WTC11 (cell line): ENCODE data around the gene TMEM158. TPM values are rescaled to one million over a fixed set of nuclear protein-coding genes. Genes with fewer than 3 reads are reported as not detected.

Source experiments
- ATAC-seq: fragments of 200-7000 bp; cut with Tn5 transposase; 2 replicates; pipeline ENCODE4 v1.10.0; 2021; ENCODE audit warnings: mild to moderate bottlenecking, moderate library complexity
- CTCF ChIA-PET: fragments of 300-600 bp; sonication (Branson Sonifier 250); formaldehyde crosslinking; loops from one replicate; lab custom pipeline; 2021; ENCODE audit warnings: antibody characterized with exemption; lab: Charles Lee
- POLR2A ChIA-PET: fragments of 350-600 bp; sonication (Branson Sonifier 250); formaldehyde crosslinking; loops from one replicate; lab custom pipeline; 2021; ENCODE audit warnings: antibody characterized with exemption; lab: Charles Lee
- DNase-seq: peaks from one replicate; pipeline ENCODE4 v3.0.0; 2021; ENCODE audit warnings: low spot score
- H3K27ac Mint-ChIP-seq: 2 replicates; pipeline ENCODE4 v1.8.0; 2021; ENCODE audit warnings: mixed read lengths
- H3K27me3 Mint-ChIP-seq: 2 replicates; pipeline ENCODE4 v1.8.0; 2021; ENCODE audit warnings: low read depth, mild to moderate bottlenecking, moderate library complexity, mixed read lengths
- H3K36me3 Mint-ChIP-seq: 2 replicates; pipeline ENCODE4 v1.8.0; 2021; ENCODE audit warnings: mixed read lengths
- H3K4me1 Mint-ChIP-seq: 2 replicates; pipeline ENCODE4 v1.8.0; 2022; ENCODE audit warnings: mixed read lengths
- H3K4me3 Mint-ChIP-seq: 2 replicates; pipeline ENCODE4 v1.8.0; 2021; ENCODE audit warnings: mild to moderate bottlenecking, moderate library complexity, mixed read lengths
- H3K9me3 Mint-ChIP-seq: 2 replicates; pipeline ENCODE4 v1.8.0; 2021; ENCODE audit warnings: mixed read lengths
- ETV6 ChIP-seq: sonication (generic); formaldehyde crosslinking; IDR thresholded peaks from 2 replicates; pipeline ENCODE4 v1.8.1; 2022; ENCODE audit warnings: mild to moderate bottlenecking, missing genetic modification reagents
- FOXJ3 ChIP-seq: sonication (generic); formaldehyde crosslinking; IDR thresholded peaks from 2 replicates; pipeline ENCODE4 v1.9.0; 2021; ENCODE audit warnings: missing genetic modification reagents, mild to moderate bottlenecking, borderline replicate concordance
- FOXP1 ChIP-seq: sonication (generic); formaldehyde crosslinking; IDR thresholded peaks from 2 replicates; pipeline ENCODE4 v1.8.0; 2022; ENCODE audit warnings: missing genetic modification reagents, mild to moderate bottlenecking, moderate library complexity, borderline replicate concordance
- GRHL2 ChIP-seq: fragments of 250-450 bp; sonication (Bioruptor Pico); IDR thresholded peaks from 2 replicates; pipeline ENCODE4 v1.8.0; 2022; ENCODE audit warnings: mild to moderate bottlenecking, moderate library complexity; ENCODE audit not compliant: insufficient replicate concordance, severe bottlenecking
- GTF2I ChIP-seq: fragments of 250-450 bp; sonication (Bioruptor Pico); conservative IDR thresholded peaks from 2 replicates; pipeline ENCODE4 v1.4.0; 2021; ENCODE audit warnings: mild to moderate bottlenecking
- HMGA2 ChIP-seq: fragments of 250-450 bp; sonication (Bioruptor Pico); IDR thresholded peaks from 2 replicates; pipeline ENCODE4 v1.4.0; 2021; ENCODE audit warnings: mild to moderate bottlenecking, moderate library complexity
- IRF2 ChIP-seq: sonication (generic); formaldehyde crosslinking; IDR thresholded peaks from 2 replicates; pipeline ENCODE4 v1.8.0; 2022; ENCODE audit warnings: low read depth, missing genetic modification reagents, borderline replicate concordance
- JAZF1 ChIP-seq: fragments of 250-450 bp; sonication (Bioruptor Pico); IDR thresholded peaks from 2 replicates; pipeline ENCODE4 v1.9.0; 2021; ENCODE audit warnings: moderate library complexity, mild to moderate bottlenecking, inconsistent platforms
- MYBL2 ChIP-seq: sonication (generic); formaldehyde crosslinking; IDR thresholded peaks from 2 replicates; pipeline ENCODE4 v1.8.1; 2023; ENCODE audit warnings: mild to moderate bottlenecking, moderate library complexity, missing genetic modification reagents
- NR2C2 ChIP-seq: sonication (generic); formaldehyde crosslinking; IDR thresholded peaks from 2 replicates; pipeline ENCODE4 v1.8.0; 2022; ENCODE audit warnings: mild to moderate bottlenecking, missing genetic modification reagents
- SMAD4 ChIP-seq: sonication (generic); formaldehyde crosslinking; IDR thresholded peaks from 2 replicates; pipeline ENCODE4 v1.8.0; 2022; ENCODE audit warnings: mild to moderate bottlenecking, missing genetic modification reagents
- ZNF138 ChIP-seq: sonication (generic); formaldehyde crosslinking; conservative IDR thresholded peaks from 2 replicates; pipeline ENCODE4 v1.8.1; 2022; ENCODE audit warnings: mild to moderate bottlenecking, moderate library complexity, missing genetic modification reagents
- ZNF263 ChIP-seq: sonication (generic); formaldehyde crosslinking; IDR thresholded peaks from 2 replicates; pipeline ENCODE4 v1.8.1; 2022; ENCODE audit warnings: low read depth, mild to moderate bottlenecking, moderate library complexity, missing genetic modification reagents
- ZNF423 ChIP-seq: fragments of 250-450 bp; sonication (Bioruptor Pico); IDR thresholded peaks from 2 replicates; pipeline ENCODE4 v2.1.2; 2022; ENCODE audit warnings: mild to moderate bottlenecking, moderate library complexity
- total RNA-seq: library from RNA; stranded (reverse); gene quantifications from 3 replicates; pipeline ENCODE4 v1.2.3, GENCODE V29; 2021
- TF ChIP-seq, protein P1 (sequence below): sonication (generic); formaldehyde crosslinking; IDR thresholded peaks from 2 replicates; pipeline ENCODE4 v1.8.0; 2022; ENCODE audit warnings: mild to moderate bottlenecking, missing genetic modification reagents
- TF ChIP-seq, protein P2 (sequence below): sonication (generic); formaldehyde crosslinking; IDR thresholded peaks from 2 replicates; pipeline ENCODE4 v1.8.1; 2023; ENCODE audit warnings: mild to moderate bottlenecking, missing genetic modification reagents
- TF ChIP-seq, protein P3 (sequence below): sonication (generic); formaldehyde crosslinking; IDR thresholded peaks from 2 replicates; pipeline ENCODE4 v1.8.1; 2023; ENCODE audit warnings: mild to moderate bottlenecking, missing genetic modification reagents, moderate library complexity
- TF ChIP-seq, protein P4 (sequence below): sonication (generic); formaldehyde crosslinking; IDR thresholded peaks from 2 replicates; pipeline ENCODE4 v1.8.0; 2022; ENCODE audit warnings: mild to moderate bottlenecking, missing genetic modification reagents
- TF ChIP-seq, protein P5 (sequence below): sonication (generic); formaldehyde crosslinking; conservative IDR thresholded peaks from 2 replicates; pipeline ENCODE4 v1.8.1; 2023; ENCODE audit warnings: mild to moderate bottlenecking, low read depth, missing genetic modification reagents, moderate library complexity
- TF ChIP-seq, protein P6 (sequence below): sonication (generic); formaldehyde crosslinking; IDR thresholded peaks from 2 replicates; pipeline ENCODE4 v1.8.0; 2022; ENCODE audit warnings: mild to moderate bottlenecking, missing genetic modification reagents
- TF ChIP-seq, protein P7 (sequence below): sonication (generic); formaldehyde crosslinking; IDR thresholded peaks from 2 replicates; pipeline ENCODE4 v1.8.0; 2022; ENCODE audit warnings: mild to moderate bottlenecking, missing genetic modification reagents

The TMEM158 gene
- total RNA-seq, 1 experiment from 2014 or later: 17.9 TPM

DNA sequence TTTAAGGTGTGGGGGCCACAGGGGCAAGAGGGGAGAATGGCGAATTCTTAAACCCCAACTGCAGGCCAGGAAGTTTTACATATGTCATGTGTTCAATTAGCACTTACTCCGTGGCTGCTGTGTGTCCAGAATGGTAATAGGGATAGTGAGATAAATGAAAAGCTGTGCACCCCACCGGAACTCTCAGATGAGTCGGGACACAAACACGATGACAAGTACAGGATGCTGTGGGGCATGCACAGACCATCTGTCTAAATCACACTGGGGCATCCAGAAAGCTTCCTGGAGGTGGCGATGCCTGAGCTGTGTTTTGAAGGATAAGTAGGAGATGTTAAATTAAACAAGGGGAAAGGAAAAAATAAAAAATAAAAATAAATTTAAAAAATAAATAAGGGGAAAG lies 18.3 kb upstream of the TMEM158 start (continued):
- TF ChIP-seq, protein P1, sequence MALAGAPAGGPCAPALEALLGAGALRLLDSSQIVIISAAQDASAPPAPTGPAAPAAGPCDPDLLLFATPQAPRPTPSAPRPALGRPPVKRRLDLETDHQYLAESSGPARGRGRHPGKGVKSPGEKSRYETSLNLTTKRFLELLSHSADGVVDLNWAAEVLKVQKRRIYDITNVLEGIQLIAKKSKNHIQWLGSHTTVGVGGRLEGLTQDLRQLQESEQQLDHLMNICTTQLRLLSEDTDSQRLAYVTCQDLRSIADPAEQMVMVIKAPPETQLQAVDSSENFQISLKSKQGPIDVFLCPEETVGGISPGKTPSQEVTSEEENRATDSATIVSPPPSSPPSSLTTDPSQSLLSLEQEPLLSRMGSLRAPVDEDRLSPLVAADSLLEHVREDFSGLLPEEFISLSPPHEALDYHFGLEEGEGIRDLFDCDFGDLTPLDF (CRISPR knock-in tag): no peak
- TF ChIP-seq ZNF138 (CRISPR knock-in tag) (no peak), FOXP1 (CRISPR knock-in tag) (no peak), ZNF263 (CRISPR knock-in tag) (no peak), NR2C2 (CRISPR knock-in tag) (no peak)
- TF ChIP-seq, protein P2, sequence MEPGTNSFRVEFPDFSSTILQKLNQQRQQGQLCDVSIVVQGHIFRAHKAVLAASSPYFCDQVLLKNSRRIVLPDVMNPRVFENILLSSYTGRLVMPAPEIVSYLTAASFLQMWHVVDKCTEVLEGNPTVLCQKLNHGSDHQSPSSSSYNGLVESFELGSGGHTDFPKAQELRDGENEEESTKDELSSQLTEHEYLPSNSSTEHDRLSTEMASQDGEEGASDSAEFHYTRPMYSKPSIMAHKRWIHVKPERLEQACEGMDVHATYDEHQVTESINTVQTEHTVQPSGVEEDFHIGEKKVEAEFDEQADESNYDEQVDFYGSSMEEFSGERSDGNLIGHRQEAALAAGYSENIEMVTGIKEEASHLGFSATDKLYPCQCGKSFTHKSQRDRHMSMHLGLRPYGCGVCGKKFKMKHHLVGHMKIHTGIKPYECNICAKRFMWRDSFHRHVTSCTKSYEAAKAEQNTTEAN: no peak

DNA sequence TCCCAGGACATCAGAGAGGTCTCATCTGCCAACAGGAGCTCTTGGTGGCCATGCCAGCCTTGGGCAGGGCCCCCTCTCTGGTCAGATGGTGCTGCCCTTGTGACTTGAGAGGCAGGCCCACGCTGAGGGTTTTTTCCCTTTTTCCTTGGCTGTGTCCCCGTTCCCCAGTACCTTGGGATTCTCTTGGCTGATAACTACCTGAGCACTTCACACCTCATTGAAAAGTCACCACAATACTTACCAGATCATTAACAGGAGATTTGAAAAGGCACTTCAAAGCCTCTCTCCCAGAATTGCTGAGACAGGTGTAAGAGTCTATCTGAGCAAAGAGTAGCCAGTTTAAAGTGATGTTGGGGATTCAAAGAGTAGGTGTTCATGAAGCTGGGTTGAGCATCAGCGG lies 15.1 kb upstream of the TMEM158 start:
- ATAC-seq: no peak
- H3K36me3 Mint-ChIP-seq: no peaks in the 10 kb centered on the region
- ChIA-PET CTCF (interaction anchor here (0.6 kb wide), 1 partner anchor 306 kb away, joined by 3 read pairs; no protein-coding TSS in a partner anchor), POLR2A (no interaction called here)
- H3K27me3 Mint-ChIP-seq: no peaks in the 10 kb centered on the region
- no peak for DNase-seq
- H3K4me3 Mint-ChIP-seq: no peak overlapping the region
- H3K27ac Mint-ChIP-seq: no peak overlapping the region
- H3K4me1 Mint-ChIP-seq: peaks cover 7% of the 10 kb centered on the region
- TF ChIP-seq ZNF423 (CRISPR knock-in tag) (no peak), NR2C2 (CRISPR knock-in tag) (no peak)
- TF ChIP-seq, protein P3, sequence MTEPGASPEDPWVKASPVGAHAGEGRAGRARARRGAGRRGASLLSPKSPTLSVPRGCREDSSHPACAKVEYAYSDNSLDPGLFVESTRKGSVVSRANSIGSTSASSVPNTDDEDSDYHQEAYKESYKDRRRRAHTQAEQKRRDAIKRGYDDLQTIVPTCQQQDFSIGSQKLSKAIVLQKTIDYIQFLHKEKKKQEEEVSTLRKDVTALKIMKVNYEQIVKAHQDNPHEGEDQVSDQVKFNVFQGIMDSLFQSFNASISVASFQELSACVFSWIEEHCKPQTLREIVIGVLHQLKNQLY (CRISPR knock-in tag): no peak
- TF ChIP-seq, protein P4, sequence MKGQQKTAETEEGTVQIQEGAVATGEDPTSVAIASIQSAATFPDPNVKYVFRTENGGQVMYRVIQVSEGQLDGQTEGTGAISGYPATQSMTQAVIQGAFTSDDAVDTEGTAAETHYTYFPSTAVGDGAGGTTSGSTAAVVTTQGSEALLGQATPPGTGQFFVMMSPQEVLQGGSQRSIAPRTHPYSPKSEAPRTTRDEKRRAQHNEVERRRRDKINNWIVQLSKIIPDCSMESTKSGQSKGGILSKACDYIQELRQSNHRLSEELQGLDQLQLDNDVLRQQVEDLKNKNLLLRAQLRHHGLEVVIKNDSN (CRISPR knock-in tag): no peak
- peaks cover 8% of the 10 kb centered on the region for H3K9me3 Mint-ChIP-seq

DNA sequence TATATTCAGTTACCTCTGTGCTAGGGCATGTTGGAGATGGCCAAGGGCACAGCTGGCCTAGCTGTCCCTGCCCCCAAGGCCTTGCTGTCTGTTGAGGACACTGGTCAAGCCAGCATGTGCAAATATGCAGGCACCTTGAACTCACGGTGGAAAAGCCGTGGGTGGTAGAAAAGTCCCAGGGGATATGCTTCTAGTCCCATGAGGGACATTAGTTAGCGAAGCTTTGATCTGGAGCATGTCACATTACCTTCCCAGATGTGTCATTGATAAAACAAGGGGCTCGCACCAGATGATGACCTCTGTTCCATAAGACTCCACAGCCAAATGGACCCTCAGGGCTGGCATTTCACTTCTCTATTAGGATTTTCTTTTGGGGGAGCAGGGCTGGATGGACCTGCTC lies 14.2 kb upstream of the TMEM158 start:
- H3K4me3 Mint-ChIP-seq: no peak overlapping the region
- POLR2A ChIA-PET: no interaction called here
- H3K9me3 Mint-ChIP-seq: peaks cover 16% of the 10 kb centered on the region
- peaks cover 7% of the 10 kb centered on the region for H3K4me1 Mint-ChIP-seq
- CTCF ChIA-PET: no interaction called here
- H3K27ac Mint-ChIP-seq: no peak overlapping the region
- TF ChIP-seq, protein P4 (CRISPR knock-in tag): no peak
- TF ChIP-seq FOXJ3 (no peak), GTF2I (CRISPR knock-in tag) (no peak), HMGA2 (CRISPR knock-in tag) (no peak)
- no peaks in the 10 kb centered on the region for H3K27me3 Mint-ChIP-seq
- ATAC-seq (no peak), DNase-seq (no peak)
- no peaks in the 10 kb centered on the region; the same call in 1 of the 2 replicates for H3K36me3 Mint-ChIP-seq

DNA sequence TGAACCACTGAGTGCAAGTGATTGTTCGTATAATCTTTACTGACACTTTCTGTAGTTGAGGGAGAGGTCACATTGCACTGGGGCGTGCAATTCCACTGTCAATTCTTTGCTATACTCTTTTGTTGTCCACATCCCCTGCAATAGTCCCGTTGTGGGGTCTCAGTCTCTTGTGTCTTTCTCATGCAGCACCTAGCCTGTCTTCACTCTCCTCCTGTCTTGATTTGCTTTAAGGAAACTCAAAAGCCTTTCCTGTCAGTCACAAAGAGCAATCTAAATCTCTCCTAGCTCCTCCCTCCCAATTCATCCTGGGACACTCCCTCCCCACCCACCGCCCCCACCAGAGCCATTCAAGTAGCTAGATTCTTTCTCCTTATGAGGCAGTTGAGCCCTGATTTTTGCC lies 13.2 kb upstream of the TMEM158 start:
- Mint-ChIP-seq H3K4me1 (peaks cover 7% of the 10 kb centered on the region), H3K27me3 (no peaks in the 10 kb centered on the region), H3K4me3 (no peak overlapping the region), H3K36me3 (no peaks in the 10 kb centered on the region; the same call in 1 of the 2 replicates), H3K9me3 (peaks cover 19% of the 10 kb centered on the region), H3K27ac (no peak overlapping the region)
- no peak for ATAC-seq
- DNase-seq: no peak
- ChIA-PET POLR2A (no interaction called here), CTCF (interaction anchor here (0.6 kb wide), 1 partner anchor 522 kb away, joined by 3 read pairs; no protein-coding TSS in a partner anchor)
- TF ChIP-seq ZNF263 (CRISPR knock-in tag) (no peak), ETV6 (no peak), IRF2 (CRISPR knock-in tag) (no peak), GRHL2 (CRISPR knock-in tag) (no peak), SMAD4 (CRISPR knock-in tag) (no peak), MYBL2 (CRISPR knock-in tag) (no peak), JAZF1 (no peak)
- TF ChIP-seq, protein P5, sequence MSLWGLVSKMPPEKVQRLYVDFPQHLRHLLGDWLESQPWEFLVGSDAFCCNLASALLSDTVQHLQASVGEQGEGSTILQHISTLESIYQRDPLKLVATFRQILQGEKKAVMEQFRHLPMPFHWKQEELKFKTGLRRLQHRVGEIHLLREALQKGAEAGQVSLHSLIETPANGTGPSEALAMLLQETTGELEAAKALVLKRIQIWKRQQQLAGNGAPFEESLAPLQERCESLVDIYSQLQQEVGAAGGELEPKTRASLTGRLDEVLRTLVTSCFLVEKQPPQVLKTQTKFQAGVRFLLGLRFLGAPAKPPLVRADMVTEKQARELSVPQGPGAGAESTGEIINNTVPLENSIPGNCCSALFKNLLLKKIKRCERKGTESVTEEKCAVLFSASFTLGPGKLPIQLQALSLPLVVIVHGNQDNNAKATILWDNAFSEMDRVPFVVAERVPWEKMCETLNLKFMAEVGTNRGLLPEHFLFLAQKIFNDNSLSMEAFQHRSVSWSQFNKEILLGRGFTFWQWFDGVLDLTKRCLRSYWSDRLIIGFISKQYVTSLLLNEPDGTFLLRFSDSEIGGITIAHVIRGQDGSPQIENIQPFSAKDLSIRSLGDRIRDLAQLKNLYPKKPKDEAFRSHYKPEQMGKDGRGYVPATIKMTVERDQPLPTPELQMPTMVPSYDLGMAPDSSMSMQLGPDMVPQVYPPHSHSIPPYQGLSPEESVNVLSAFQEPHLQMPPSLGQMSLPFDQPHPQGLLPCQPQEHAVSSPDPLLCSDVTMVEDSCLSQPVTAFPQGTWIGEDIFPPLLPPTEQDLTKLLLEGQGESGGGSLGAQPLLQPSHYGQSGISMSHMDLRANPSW (CRISPR knock-in tag): no peak
- TF ChIP-seq, protein P6, sequence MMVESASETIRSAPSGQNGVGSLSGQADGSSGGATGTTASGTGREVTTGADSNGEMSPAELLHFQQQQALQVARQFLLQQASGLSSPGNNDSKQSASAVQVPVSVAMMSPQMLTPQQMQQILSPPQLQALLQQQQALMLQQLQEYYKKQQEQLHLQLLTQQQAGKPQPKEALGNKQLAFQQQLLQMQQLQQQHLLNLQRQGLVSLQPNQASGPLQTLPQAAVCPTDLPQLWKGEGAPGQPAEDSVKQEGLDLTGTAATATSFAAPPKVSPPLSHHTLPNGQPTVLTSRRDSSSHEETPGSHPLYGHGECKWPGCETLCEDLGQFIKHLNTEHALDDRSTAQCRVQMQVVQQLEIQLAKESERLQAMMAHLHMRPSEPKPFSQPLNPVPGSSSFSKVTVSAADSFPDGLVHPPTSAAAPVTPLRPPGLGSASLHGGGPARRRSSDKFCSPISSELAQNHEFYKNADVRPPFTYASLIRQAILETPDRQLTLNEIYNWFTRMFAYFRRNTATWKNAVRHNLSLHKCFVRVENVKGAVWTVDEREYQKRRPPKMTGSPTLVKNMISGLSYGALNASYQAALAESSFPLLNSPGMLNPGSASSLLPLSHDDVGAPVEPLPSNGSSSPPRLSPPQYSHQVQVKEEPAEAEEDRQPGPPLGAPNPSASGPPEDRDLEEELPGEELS: no peak
- TF ChIP-seq, protein P7, sequence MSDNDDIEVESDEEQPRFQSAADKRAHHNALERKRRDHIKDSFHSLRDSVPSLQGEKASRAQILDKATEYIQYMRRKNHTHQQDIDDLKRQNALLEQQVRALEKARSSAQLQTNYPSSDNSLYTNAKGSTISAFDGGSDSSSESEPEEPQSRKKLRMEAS (CRISPR knock-in tag): no peak
